Mesendoderm (in vitro differentiated cells): ENCODE measurements around the gene DSCAML1.

ENCODE experiments used
- DNase-seq: peaks from one replicate; pipeline ENCODE4 v3.0.0; 2013
- H2AK5ac ChIP-seq: 2 replicates; pipeline ENCODE4 v1.6.1; 2013; ENCODE audit warnings: low read length, inconsistent platforms
- H2BK120ac ChIP-seq: 2 replicates; pipeline ENCODE4 v1.6.1; 2013; ENCODE audit warnings: low read depth, mild to moderate bottlenecking, low read length, moderate library complexity, mixed read lengths
- H2BK15ac ChIP-seq: replicated peaks from 2 replicates; pipeline ENCODE4 v1.6.1; 2013; ENCODE audit warnings: low read depth, mild to moderate bottlenecking, moderate library complexity
- H2BK5ac ChIP-seq: 2 replicates; pipeline ENCODE4 v1.6.1; 2013; ENCODE audit warnings: low read length, inconsistent platforms
- H3K18ac ChIP-seq: 2 replicates; pipeline ENCODE4 v1.6.1; 2013; ENCODE audit warnings: mild to moderate bottlenecking, low read length, mixed read lengths
- H3K23ac ChIP-seq: one replicate; pipeline ENCODE4 v1.6.1; 2013; ENCODE audit warnings: low read length
- H3K27ac ChIP-seq: 2 replicates; pipeline ENCODE4 v1.5.1; 2013; ENCODE audit warnings: low read depth, mild to moderate bottlenecking, inconsistent platforms, low read length, moderate library complexity
- H3K27me3 ChIP-seq: 2 replicates; pipeline ENCODE4 v1.6.1; 2013; ENCODE audit warnings: low read length, control low read depth, mild to moderate bottlenecking, inconsistent platforms; ENCODE audit not compliant: insufficient read depth, poor library complexity
- H3K36me3 ChIP-seq: 2 replicates; pipeline ENCODE4 v1.6.1; 2013; ENCODE audit warnings: low read length, inconsistent platforms; ENCODE audit not compliant: control insufficient read depth, insufficient read depth
- H3K4ac ChIP-seq: one replicate; pipeline ENCODE4 v1.6.1; 2013; ENCODE audit warnings: low read depth, mild to moderate bottlenecking, low read length, moderate library complexity
- H3K4me1 ChIP-seq: 2 replicates; pipeline ENCODE4 v1.6.1; 2013; ENCODE audit warnings: low read depth, low read length, inconsistent platforms; ENCODE audit not compliant: control insufficient read depth
- H3K4me2 ChIP-seq: 2 replicates; pipeline ENCODE4 v1.6.1; 2013; ENCODE audit warnings: low read length
- H3K4me3 ChIP-seq: 2 replicates; pipeline ENCODE4 v1.5.1; 2013; ENCODE audit warnings: mild to moderate bottlenecking, low read length
- H3K56ac ChIP-seq: one replicate; pipeline ENCODE4 v1.6.1; 2013; ENCODE audit warnings: low read length
- H3K79me1 ChIP-seq: 2 replicates; pipeline ENCODE4 v1.6.1; 2013; ENCODE audit warnings: low read length, inconsistent platforms
- H3K79me2 ChIP-seq: 2 replicates; pipeline ENCODE4 v1.6.1; 2013; ENCODE audit warnings: mild to moderate bottlenecking, low read length; ENCODE audit not compliant: control insufficient read depth, insufficient read depth
- H3K9ac ChIP-seq: 2 replicates; pipeline ENCODE4 v1.6.1; 2013; ENCODE audit warnings: low read length, inconsistent platforms
- H4K5ac ChIP-seq: one replicate; pipeline ENCODE4 v1.6.1; 2013; ENCODE audit warnings: low read length
- H4K8ac ChIP-seq: one replicate; pipeline ENCODE4 v1.6.1; 2013; ENCODE audit warnings: low read depth, mild to moderate bottlenecking, control low read depth, low read length, moderate library complexity
- WGBS: extraction: QIAGEN DNeasy Blood & Tissue Kit; methylation state at CpG from one replicate; pipeline ENCODE4 v1.1.7; 2013; ENCODE audit warnings: low lambda C conversion rate, missing lambda C conversion rate; ENCODE audit not compliant: insufficient coverage; ENCODE audit errors: extremely low coverage; 5-methylcytosine and 5-hydroxymethylcytosine counted together

The DSCAML1 gene

GRCh38 chr11:117412176-117412575 lies 384.8 kb downstream of the DSCAML1 start:
- WGBS = no CpG with 5 or more reads among the region's 10 CpGs
- H3K36me3 ChIP-seq = peaks cover 2% of the 10 kb centered on the region
- DNase-seq = no peak

DNA sequence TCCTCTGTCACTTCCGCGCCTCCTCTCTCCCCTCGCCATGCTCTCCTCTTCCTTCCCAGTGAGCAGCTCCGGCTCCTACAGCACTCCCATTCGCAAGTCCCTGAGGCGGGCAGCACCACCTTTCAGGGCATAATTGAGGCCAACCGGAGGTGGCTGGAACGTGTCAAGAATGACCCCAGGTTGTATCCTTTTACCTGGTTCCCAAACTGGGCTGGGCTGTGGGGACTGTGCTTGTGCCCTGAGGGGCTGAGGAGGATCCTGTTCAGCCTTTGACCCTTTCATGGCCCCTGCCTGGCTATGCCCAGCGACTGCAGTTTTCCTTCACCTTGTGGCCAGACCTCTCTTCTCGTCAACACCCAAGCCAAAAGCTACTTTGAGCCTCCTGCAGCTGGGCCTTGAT lies 385.3 kb downstream of the DSCAML1 start:
- peak overlapping the region; percentile 45 for H3K9ac ChIP-seq
- H3K4ac ChIP-seq = peak overlapping the region; percentile 26
- peak overlapping the region; percentile 87 for H2AK5ac ChIP-seq
- no peak overlapping the region for H4K8ac ChIP-seq
- H3K27ac ChIP-seq = peak overlapping the region; percentile 55
- WGBS = no CpG with 5 or more reads among the region's 10 CpGs
- H2BK15ac ChIP-seq = no peak overlapping the region
- no peak overlapping the region for H3K4me3 ChIP-seq
- H3K56ac ChIP-seq = peak overlapping the region; percentile 82
- H4K5ac ChIP-seq = no peak overlapping the region
- no peak overlapping the region for H3K4me2 ChIP-seq
- no peak overlapping the region for H2BK120ac ChIP-seq
- no peak overlapping the region for H3K18ac ChIP-seq
- H3K79me2 ChIP-seq = no peaks in the 10 kb centered on the region
- H3K23ac ChIP-seq = peak overlapping the region; percentile 48
- no peaks in the 10 kb centered on the region for H3K79me1 ChIP-seq
- peak overlapping the region; percentile 92 for H2BK5ac ChIP-seq
- no peaks in the 10 kb centered on the region for H3K27me3 ChIP-seq
- H3K4me1 ChIP-seq = peaks cover 9% of the 10 kb centered on the region
- peaks cover 2% of the 10 kb centered on the region for H3K36me3 ChIP-seq
- DNase-seq = no peak

More at GRCh38 chr11:117412176-117412575, 384.8 kb downstream of the DSCAML1 start:
- Histone ChIP-seq H3K9ac (peak overlapping the region; percentile 45), H3K27ac (peak overlapping the region; percentile 55), H3K23ac (peak overlapping the region; percentile 48), H3K79me1 (no peaks in the 10 kb centered on the region), H3K4me1 (peaks cover 9% of the 10 kb centered on the region), H4K8ac (no peak overlapping the region), H2AK5ac (peak overlapping the region; percentile 87), H3K4ac (peak overlapping the region; percentile 26), H3K56ac (peak overlapping the region; percentile 82), H3K79me2 (no peaks in the 10 kb centered on the region), H3K4me2 (no peak overlapping the region), H2BK120ac (no peak overlapping the region), H3K18ac (no peak overlapping the region), H2BK15ac (no peak overlapping the region), H2BK5ac (peak overlapping the region; percentile 92), H3K27me3 (no peaks in the 10 kb centered on the region), H4K5ac (no peak overlapping the region), H3K4me3 (no peak overlapping the region)

DNA sequence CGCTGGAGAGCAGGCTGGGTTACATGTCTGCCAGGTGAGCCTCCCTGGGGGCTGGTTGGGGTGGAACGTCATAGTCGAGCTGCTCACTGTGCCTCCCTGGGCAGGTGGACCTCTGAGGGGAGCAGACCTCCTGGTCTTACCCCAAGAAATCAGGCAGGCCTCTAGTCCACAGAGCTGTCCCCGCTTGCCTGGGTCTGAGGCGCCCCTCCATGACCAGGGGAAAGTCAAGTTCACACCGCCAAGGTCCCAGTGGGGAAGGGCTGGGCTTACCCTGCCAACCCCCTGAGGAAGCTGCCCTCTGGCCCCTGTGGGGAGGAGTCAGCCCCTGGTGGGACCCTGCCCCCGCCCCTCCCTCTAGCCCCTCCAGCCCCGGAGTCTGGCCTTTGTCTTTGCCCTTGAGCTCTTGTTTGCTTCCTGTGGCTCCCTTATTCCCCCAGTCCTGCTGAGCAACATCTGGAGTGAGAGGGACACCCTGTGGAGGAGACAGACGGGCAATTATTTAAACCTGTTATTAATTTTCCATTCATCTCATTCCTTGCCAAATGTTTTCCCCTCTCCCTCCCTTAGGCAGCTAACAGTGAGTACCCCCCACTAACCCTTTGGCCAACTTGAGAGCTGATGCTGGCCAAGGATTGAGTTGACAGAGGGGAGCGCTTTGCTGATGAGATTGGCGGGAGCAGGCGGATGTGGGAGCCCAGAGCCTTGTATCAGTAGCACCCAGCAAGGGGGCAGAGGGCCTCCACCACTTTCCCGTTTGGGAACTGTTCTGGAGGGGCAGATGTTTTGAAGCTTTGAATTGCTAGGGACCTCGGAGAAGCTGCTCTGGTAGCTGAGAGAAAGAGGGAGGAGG lies 385.9 kb downstream of the DSCAML1 start:
- peaks cover 2% of the 10 kb centered on the region for H3K36me3 ChIP-seq
- H3K79me2 ChIP-seq = no peaks in the 10 kb centered on the region
- no peaks in the 10 kb centered on the region for H3K79me1 ChIP-seq
- H3K9ac ChIP-seq = peak overlapping the region; percentile 50
- peak overlapping the region; percentile 1 for H3K23ac ChIP-seq
- no peak overlapping the region for H3K18ac ChIP-seq
- DNase-seq = peak; percentile 89
- peak overlapping the region; percentile 66 for H3K27ac ChIP-seq
- H3K4me3 ChIP-seq = no peak overlapping the region
- peak overlapping the region; percentile 73 for H2BK5ac ChIP-seq
- no CpG with 5 or more reads among the region's 14 CpGs for WGBS
- H2AK5ac ChIP-seq = no peak overlapping the region
- no peak overlapping the region for H3K4me2 ChIP-seq
- no peak overlapping the region for H3K4ac ChIP-seq
- H3K4me1 ChIP-seq = peaks cover 9% of the 10 kb centered on the region
- H4K5ac ChIP-seq = no peak overlapping the region
- no peaks in the 10 kb centered on the region for H3K27me3 ChIP-seq
- no peak overlapping the region for H2BK15ac ChIP-seq
- H2BK120ac ChIP-seq = no peak overlapping the region
- no peak overlapping the region for H4K8ac ChIP-seq
- peak overlapping the region; percentile 82 for H3K56ac ChIP-seq

DNA sequence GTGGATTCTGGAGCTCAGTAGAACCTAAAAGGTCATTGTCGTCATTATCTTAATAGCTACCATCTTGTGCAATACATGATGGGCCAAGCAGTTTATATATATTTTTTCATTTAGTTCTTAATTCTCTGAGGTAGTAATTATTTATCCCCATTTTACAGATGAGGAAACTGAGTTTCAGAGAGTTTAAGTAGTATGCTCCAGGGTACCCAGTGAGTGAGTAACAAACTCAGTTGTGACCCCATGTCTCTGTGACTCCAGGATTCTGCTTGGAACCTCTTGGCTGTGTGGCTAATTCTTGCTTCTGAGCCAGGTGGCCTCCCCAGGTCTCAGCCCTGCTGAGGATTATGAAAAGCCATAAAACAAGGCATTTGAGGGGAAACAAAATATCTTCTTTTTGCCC lies 386.8 kb downstream of the DSCAML1 start:
- Histone ChIP-seq H3K27me3 (no peaks in the 10 kb centered on the region), H3K4me3 (no peak overlapping the region), H3K79me2 (no peaks in the 10 kb centered on the region), H3K4me1 (peaks cover 9% of the 10 kb centered on the region), H2BK120ac (no peak overlapping the region), H3K36me3 (peaks cover 2% of the 10 kb centered on the region), H3K23ac (no peak overlapping the region), H3K56ac (no peak overlapping the region), H3K4me2 (no peak overlapping the region), H3K9ac (no peak overlapping the region), H2BK15ac (no peak overlapping the region), H3K18ac (no peak overlapping the region), H3K79me1 (no peaks in the 10 kb centered on the region), H2BK5ac (no peak overlapping the region), H4K8ac (no peak overlapping the region), H3K4ac (no peak overlapping the region), H4K5ac (no peak overlapping the region), H3K27ac (no peak overlapping the region), H2AK5ac (no peak overlapping the region)
- no CpG with 5 or more reads among the region's 1 CpG for WGBS
- DNase-seq = no peak

DNA sequence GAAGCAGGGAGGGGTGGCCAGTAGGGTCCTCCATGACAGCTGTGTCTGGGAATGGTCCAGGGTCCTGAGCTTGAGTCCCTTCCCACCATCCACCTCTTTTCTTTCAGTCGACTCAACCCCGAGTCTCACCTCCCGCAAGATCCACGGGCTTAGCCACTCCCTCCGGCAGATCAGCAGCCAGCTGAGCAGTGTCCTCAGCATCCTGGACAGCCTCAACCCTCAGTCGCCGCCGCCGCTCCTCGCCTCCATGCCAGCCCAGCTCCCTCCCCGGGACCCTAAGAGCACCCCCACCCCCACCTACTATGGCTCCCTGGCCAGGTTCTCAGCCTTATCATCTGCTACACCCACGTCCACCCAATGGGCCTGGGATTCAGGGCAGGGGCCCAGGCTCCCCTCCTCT lies 387.5 kb downstream of the DSCAML1 start:
- DNase-seq = no peak
- peak overlapping the region; percentile 15 for H3K56ac ChIP-seq
- WGBS = no CpG with 5 or more reads among the region's 12 CpGs
- no peak overlapping the region for H3K23ac ChIP-seq
- H3K18ac ChIP-seq = no peak overlapping the region
- H3K27ac ChIP-seq = no peak overlapping the region
- H4K8ac ChIP-seq = no peak overlapping the region
- H2AK5ac ChIP-seq = no peak overlapping the region
- no peak overlapping the region for H2BK15ac ChIP-seq
- peaks cover 9% of the 10 kb centered on the region for H3K4me1 ChIP-seq
- H3K36me3 ChIP-seq = peaks cover 2% of the 10 kb centered on the region
- H3K4ac ChIP-seq = no peak overlapping the region
- no peaks in the 10 kb centered on the region for H3K79me1 ChIP-seq
- no peak overlapping the region for H3K4me3 ChIP-seq
- no peak overlapping the region for H3K4me2 ChIP-seq
- no peaks in the 10 kb centered on the region for H3K79me2 ChIP-seq
- H2BK5ac ChIP-seq = no peak overlapping the region
- no peaks in the 10 kb centered on the region for H3K27me3 ChIP-seq
- no peak overlapping the region for H4K5ac ChIP-seq
- H3K9ac ChIP-seq = no peak overlapping the region
- H2BK120ac ChIP-seq = no peak overlapping the region
